Erythroblast (primary cell): ENCODE results near the gene RBFOX2.

Experiments
- GATA1 ChIP-seq: IDR thresholded peaks from 2 replicates; pipeline ENCODE4 v1.6.1; 2011; ENCODE audit warnings: low read depth, mild to moderate bottlenecking, control low read depth, low read length, moderate library complexity
- POLR2A ChIP-seq: IDR thresholded peaks from 2 replicates; pipeline ENCODE4 v1.6.1; 2011; ENCODE audit warnings: mild to moderate bottlenecking, low read length

DNA sequence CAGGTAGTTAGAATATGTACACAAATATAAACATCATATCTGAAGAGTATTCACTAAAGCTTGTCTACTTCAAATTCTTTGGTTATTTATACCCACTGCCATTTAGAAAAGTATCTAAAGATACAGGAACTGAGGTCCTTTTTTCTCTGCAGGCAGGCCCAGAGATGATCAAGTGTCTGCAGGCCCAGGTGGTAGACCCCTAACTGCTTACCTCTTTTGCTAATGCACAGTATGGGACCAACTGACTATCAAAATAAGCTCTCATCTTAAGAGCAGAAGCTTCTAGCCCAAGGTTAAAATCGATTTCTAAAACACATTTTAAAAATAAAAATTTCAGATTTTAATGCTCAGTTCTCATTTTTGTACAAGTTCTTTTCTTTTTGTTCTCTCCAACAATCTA is 229.5 kb downstream of the RBFOX2 start:
- TF ChIP-seq POLR2A: no peak
- no peak for TF ChIP-seq GATA1
